ENCODE data around the gene MAP6.

MAP6 gene

DNA sequence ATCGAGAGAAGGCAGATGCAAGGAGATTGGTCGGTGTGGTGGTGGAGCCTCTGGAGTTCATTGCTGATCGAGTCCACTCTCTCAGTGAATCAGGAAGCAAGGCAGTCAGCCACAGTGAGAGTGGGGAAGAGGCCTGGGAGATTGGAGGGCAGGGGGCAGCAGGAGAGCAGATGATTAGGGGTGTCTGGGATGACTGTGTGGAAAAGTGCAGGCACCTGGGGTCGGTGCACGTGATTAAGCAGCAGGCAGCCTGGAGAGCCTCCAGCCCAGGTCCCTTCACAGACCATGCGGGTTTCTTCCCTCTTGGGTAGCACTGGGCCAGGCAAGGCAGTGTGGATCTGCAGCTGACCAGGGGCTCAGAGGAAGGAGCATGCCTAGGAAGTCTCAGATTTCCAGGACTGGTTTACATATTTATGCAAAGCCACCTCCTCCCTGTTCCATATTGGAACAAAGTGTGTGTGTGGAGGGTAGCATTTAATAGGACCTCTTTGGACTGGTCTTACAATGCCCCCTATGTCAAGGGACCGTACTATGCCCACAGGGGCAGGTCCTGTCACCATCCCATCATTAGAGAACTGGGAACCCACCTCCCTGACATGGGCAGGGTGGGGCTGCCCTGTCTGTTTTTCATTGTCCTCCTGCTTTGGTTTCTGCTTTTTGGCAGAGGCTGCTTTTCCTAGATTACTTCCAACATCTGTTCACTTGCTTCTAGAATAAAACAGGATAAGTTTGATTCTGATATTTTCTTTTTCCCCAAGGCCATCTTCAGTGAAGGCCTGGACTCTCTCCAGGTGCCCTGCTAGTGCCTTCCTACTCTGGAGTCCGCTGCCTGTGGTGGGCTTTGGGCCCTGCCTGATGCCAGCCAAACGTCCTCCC, 129.1 kb downstream of the MAP6 start:
- TF ChIP-seq CTCF (IDR thresholded peaks at IDR 0.05; ENCODE audit: control extremely low read depth, extremely low read depth, low read depth, missing control alignments) = no peak
- no peak for DNase-seq (ENCODE audit: extremely low spot score)
- ChIA-PET CTCF (interaction anchor here (1.5 kb wide), 1 partner anchor 10 kb away, joined by 3 read pairs; no protein-coding TSS in a partner anchor), POLR2A (no interaction called here)

DNA sequence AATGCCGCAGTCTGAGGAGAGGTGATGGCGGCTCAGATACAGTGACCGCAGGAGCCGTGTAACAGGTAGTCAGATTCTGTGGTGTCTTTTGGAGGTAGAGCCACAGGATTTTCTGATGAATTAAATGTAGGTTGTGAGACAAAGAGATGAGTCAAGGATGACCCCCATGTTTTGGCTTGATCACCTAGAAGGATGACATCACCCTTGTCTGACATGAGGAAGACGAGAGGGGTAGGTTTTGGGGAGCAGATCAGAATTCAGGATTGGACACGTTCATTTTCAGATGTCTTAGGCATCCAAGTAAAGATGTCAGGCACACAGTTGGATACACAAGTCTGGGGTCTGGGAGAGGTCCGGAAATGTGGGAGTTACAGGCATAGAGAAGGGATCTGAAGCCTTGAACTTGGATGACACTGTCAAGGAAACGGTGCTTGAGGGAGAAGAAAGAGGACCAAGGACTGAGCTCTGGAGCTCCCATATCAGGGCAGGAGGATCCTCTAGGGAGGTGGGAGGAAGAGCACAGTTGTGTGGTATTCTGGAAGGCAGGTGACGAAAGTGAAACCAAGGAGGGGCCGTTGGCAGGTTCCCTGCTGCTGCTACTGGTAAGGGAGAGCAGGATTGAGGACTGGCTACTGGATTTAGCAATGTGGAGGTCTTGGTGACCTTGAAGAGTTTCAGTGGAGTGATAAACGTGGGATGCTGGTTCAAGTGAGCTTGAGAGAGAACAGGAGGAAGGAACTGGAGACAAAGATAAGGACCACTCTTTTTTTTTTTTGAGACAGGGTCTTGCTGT, 130.5 kb downstream of the MAP6 start:
- POLR2A ChIA-PET = no interaction called here
- DNase-seq (ENCODE audit: extremely low spot score) = no peak
- no peak for TF ChIP-seq CTCF (IDR thresholded peaks at IDR 0.05; ENCODE audit: control extremely low read depth, extremely low read depth, low read depth, missing control alignments)
- CTCF ChIA-PET = interaction anchor here (1.0 to 14.0 kb wide), 4 partner anchors 9 to 151 kb away, joined by 3 to 127 read pairs (median 15); no protein-coding TSS in a partner anchor

DNA sequence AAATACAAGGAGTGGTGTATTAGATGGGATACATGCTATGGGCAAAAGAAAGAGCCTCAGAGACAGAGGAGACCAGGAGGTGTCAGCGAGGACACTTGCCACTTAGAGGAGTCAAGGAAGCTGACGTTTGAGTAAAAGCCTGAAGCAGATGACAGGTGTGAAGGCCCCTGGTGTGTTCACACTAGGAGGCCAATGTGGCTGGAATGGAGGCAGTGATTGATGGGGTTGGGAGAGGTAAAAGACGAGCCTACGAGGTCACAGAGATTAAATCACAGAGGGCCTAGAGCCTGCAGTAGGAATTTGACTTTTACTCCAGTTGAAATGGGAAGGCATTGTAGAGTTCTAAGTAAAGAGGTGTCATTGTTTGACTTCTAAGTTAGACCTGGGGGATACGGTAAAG, 131.1 kb downstream of the MAP6 start:
- DNase-seq (ENCODE audit: extremely low spot score) = no peak
- CTCF ChIA-PET = interaction anchor here (0.9 to 14.0 kb wide), 5 partner anchors 9 to 151 kb away, joined by 3 to 127 read pairs (median 5); no protein-coding TSS in a partner anchor
- no peak for TF ChIP-seq CTCF (IDR thresholded peaks at IDR 0.05; ENCODE audit: control extremely low read depth, extremely low read depth, low read depth, missing control alignments)
- POLR2A ChIA-PET = no interaction called here

Measured in GM10248 (cell line).